GM23338 (cell line): ENCODE results near the gene ODAPH. TPM values are rescaled to one million over a fixed set of nuclear protein-coding genes. Genes with fewer than 3 reads are reported as not detected.

Source experiments
- ATAC-seq: fragments of 200-7000 bp; cut with Tn5 transposase; 3 replicates; pipeline ENCODE4 v1.9.1; 2020
- DNase-seq: peaks from one replicate; pipeline ENCODE4 v3.0.0-alpha.2; 2015; ENCODE audit warnings: low spot score
- H2AFZ ChIP-seq: fragments of 200-600 bp; sonication (generic); 2 replicates; pipeline ENCODE4 v1.8.0; 2016; ENCODE audit warnings: antibody characterized with exemption, mild to moderate bottlenecking, moderate library complexity
- H3F3A ChIP-seq: fragments of 200-600 bp; sonication (generic); replicated peaks from 2 replicates; pipeline ENCODE4 v1.8.0; 2017; ENCODE audit warnings: antibody characterized with exemption, mixed run types, low read depth
- H3K27ac ChIP-seq: fragments of 200-600 bp; sonication (generic); 2 replicates; pipeline ENCODE4 v1.6.1; 2016; ENCODE audit warnings: low read depth
- H3K27me3 ChIP-seq: fragments of 200-600 bp; sonication (generic); 2 replicates; pipeline ENCODE4 v1.8.0; 2016; ENCODE audit warnings: mild to moderate bottlenecking, mixed run types, moderate library complexity; ENCODE audit not compliant: insufficient read depth
- H3K36me3 ChIP-seq: fragments of 200-600 bp; sonication (generic); 2 replicates; pipeline ENCODE4 v1.8.0; 2016; ENCODE audit warnings: mild to moderate bottlenecking; ENCODE audit not compliant: insufficient read depth
- H3K4me1 ChIP-seq: fragments of 200-600 bp; sonication (generic); 2 replicates; pipeline ENCODE4 v1.8.0; 2016; ENCODE audit warnings: mild to moderate bottlenecking, moderate library complexity; ENCODE audit not compliant: insufficient read depth
- H3K4me2 ChIP-seq: fragments of 200-600 bp; sonication (generic); 2 replicates; pipeline ENCODE4 v1.7.1; 2017; ENCODE audit warnings: mixed run types
- H3K4me3 ChIP-seq: fragments of 200-600 bp; sonication (generic); 2 replicates; pipeline ENCODE4 v1.6.1; 2016; ENCODE audit warnings: mixed run types
- H3K79me2 ChIP-seq: fragments of 200-600 bp; sonication (generic); replicated peaks from 2 replicates; pipeline ENCODE4 v1.8.0; 2017; ENCODE audit warnings: mild to moderate bottlenecking; ENCODE audit not compliant: insufficient read depth
- H3K9me2 ChIP-seq: fragments of 200-600 bp; sonication (generic); 2 replicates; pipeline ENCODE4 v1.8.0; 2017; ENCODE audit not compliant: insufficient read depth
- H4K20me1 ChIP-seq: fragments of 200-600 bp; sonication (generic); replicated peaks from 2 replicates; pipeline ENCODE4 v1.8.0; 2017; ENCODE audit warnings: mild to moderate bottlenecking; ENCODE audit not compliant: insufficient read depth
- H3K27ac Mint-ChIP-seq: 2 replicates; pipeline ENCODE4 v1.8.0; 2020; ENCODE audit warnings: inconsistent platforms, mild to moderate bottlenecking, moderate library complexity, mixed read lengths
- H3K27me3 Mint-ChIP-seq: 3 replicates; pipeline ENCODE4 v1.8.0; 2022; ENCODE audit warnings: low read depth, mild to moderate bottlenecking, moderate library complexity, mixed read lengths, inconsistent platforms; ENCODE audit not compliant: insufficient read depth, poor library complexity
- H3K36me3 Mint-ChIP-seq: 3 replicates; pipeline ENCODE4 v1.8.0; 2021; ENCODE audit warnings: low read depth, mild to moderate bottlenecking, inconsistent platforms, moderate library complexity, mixed read lengths
- H3K4me1 Mint-ChIP-seq: 3 replicates; pipeline ENCODE4 v1.8.0; 2020; ENCODE audit warnings: mild to moderate bottlenecking, inconsistent platforms, mixed read lengths
- H3K4me3 Mint-ChIP-seq: 3 replicates; pipeline ENCODE4 v1.8.0; 2021; ENCODE audit warnings: moderate library complexity, mild to moderate bottlenecking, inconsistent platforms, mixed read lengths
- H3K9me3 Mint-ChIP-seq: 3 replicates; pipeline ENCODE4 v1.8.0; 2020; ENCODE audit warnings: moderate library complexity, mild to moderate bottlenecking, inconsistent platforms, mixed read lengths
- POLR2AphosphoS5 ChIP-seq: IDR thresholded peaks from 2 replicates; pipeline ENCODE4 v1.6.1; 2016; ENCODE audit warnings: antibody characterized with exemption, low read depth
- polyA plus RNA-seq: library from polyadenylated mRNA; unstranded; fragments of >200 nt; fragmentation: Nextera tagmentation; extraction: Ambion mirVana; gene quantifications from 2 replicates; pipeline ENCODE4 v1.2.1, GENCODE V29; 2016
- total RNA-seq: library from RNA; depleted of rRNA; stranded (reverse); fragments of >200 nt; shearing (Covaris generic); gene quantifications from 2 replicates; pipeline ENCODE4 v1.2.3, GENCODE V29; 2014; rRNA removed
- TF ChIP-seq, protein P1 (sequence below): fragments of 250-450 bp; sonication (Bioruptor Pico); IDR thresholded peaks from 2 replicates; pipeline ENCODE4 v1.5.0; 2020; ENCODE audit warnings: mild to moderate bottlenecking, moderate library complexity

The ODAPH gene
- total and polyA plus RNA-seq, 2 experiments from 2014 or later, result not detected

DNA sequence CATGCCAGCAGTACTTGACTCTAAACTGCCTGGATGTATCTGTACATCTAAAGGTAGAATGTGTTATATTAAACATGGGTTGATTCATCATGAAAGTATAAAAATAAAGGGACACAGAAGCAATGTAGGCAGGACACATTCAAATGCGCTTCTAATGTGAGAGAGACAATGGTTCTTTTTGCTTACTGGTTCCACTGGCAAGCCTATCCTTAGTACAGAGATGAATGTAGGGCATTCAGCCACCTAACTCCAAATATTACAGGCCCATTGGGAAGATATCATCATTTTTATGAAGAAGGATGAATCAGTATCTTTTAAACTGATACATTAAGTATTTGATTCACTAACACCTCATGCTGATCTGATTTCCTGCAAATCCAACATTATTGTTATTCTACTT is 56.4 kb downstream of the ODAPH start:
- Mint-ChIP-seq H3K27ac (no peak overlapping the region), H3K4me3 (no peak overlapping the region), H3K4me1 (no peaks in the 10 kb centered on the region), H3K36me3 (no peaks in the 10 kb centered on the region), H3K27me3 (no peaks in the 10 kb centered on the region), H3K9me3 (0 out of 3 replicates have a peak, but pooled peaks cover 3% of the 10 kb centered on the region)
- ATAC-seq (no peak), DNase-seq (no peak)
- Histone ChIP-seq H3F3A (no peaks in the 10 kb centered on the region), H3K4me1 (no peaks in the 10 kb centered on the region), H3K27me3 (no peaks in the 10 kb centered on the region), H3K4me3 (no peak overlapping the region), H3K36me3 (no peaks in the 10 kb centered on the region), H3K9me2 (no peaks in the 10 kb centered on the region), H3K27ac (no peak overlapping the region), H4K20me1 (no peaks in the 10 kb centered on the region), H3K79me2 (no peaks in the 10 kb centered on the region), H3K4me2 (no peak overlapping the region), H2AFZ (0 out of 2 replicates have a peak overlapping the region, but pooled peaks have one; percentile 28)
- TF ChIP-seq POLR2AphosphoS5, result no peak
- TF ChIP-seq, protein P1, sequence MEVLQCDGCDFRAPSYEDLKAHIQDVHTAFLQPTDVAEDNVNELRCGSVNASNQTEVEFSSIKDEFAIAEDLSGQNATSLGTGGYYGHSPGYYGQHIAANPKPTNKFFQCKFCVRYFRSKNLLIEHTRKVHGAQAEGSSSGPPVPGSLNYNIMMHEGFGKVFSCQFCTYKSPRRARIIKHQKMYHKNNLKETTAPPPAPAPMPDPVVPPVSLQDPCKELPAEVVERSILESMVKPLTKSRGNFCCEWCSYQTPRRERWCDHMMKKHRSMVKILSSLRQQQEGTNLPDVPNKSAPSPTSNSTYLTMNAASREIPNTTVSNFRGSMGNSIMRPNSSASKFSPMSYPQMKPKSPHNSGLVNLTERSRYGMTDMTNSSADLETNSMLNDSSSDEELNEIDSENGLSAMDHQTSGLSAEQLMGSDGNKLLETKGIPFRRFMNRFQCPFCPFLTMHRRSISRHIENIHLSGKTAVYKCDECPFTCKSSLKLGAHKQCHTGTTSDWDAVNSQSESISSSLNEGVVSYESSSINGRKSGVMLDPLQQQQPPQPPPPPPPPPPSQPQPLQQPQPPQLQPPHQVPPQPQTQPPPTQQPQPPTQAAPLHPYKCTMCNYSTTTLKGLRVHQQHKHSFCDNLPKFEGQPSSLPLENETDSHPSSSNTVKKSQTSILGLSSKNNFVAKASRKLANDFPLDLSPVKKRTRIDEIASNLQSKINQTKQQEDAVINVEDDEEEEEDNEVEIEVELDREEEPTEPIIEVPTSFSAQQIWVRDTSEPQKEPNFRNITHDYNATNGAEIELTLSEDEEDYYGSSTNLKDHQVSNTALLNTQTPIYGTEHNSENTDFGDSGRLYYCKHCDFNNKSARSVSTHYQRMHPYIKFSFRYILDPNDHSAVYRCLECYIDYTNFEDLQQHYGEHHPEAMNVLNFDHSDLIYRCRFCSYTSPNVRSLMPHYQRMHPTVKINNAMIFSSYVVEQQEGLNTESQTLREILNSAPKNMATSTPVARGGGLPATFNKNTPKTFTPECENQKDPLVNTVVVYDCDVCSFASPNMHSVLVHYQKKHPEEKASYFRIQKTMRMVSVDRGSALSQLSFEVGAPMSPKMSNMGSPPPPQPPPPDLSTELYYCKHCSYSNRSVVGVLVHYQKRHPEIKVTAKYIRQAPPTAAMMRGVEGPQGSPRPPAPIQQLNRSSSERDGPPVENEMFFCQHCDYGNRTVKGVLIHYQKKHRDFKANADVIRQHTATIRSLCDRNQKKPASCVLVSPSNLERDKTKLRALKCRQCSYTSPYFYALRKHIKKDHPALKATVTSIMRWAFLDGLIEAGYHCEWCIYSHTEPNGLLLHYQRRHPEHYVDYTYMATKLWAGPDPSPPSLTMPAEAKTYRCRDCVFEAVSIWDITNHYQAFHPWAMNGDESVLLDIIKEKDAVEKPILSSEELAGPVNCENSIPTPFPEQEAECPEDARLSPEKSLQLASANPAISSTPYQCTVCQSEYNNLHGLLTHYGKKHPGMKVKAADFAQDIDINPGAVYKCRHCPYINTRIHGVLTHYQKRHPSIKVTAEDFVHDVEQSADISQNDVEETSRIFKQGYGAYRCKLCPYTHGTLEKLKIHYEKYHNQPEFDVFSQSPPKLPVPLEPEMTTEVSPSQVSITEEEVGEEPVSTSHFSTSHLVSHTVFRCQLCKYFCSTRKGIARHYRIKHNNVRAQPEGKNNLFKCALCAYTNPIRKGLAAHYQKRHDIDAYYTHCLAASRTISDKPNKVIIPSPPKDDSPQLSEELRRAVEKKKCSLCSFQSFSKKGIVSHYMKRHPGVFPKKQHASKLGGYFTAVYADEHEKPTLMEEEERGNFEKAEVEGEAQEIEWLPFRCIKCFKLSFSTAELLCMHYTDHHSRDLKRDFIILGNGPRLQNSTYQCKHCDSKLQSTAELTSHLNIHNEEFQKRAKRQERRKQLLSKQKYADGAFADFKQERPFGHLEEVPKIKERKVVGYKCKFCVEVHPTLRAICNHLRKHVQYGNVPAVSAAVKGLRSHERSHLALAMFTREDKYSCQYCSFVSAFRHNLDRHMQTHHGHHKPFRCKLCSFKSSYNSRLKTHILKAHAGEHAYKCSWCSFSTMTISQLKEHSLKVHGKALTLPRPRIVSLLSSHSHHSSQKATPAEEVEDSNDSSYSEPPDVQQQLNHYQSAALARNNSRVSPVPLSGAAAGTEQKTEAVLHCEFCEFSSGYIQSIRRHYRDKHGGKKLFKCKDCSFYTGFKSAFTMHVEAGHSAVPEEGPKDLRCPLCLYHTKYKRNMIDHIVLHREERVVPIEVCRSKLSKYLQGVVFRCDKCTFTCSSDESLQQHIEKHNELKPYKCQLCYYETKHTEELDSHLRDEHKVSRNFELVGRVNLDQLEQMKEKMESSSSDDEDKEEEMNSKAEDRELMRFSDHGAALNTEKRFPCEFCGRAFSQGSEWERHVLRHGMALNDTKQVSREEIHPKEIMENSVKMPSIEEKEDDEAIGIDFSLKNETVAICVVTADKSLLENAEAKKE (CRISPR knock-in tag), result no peak

Other genes starting within 250 kb of the ODAPH start
- gene RCHY1, start 41.7 kb upstream of the ODAPH start, total RNA-seq, result 42.9 and 50.9 TPM in 2 replicates
- 43.8 and 46.5 TPM in 2 replicates for gene RCHY1, start 41.7 kb upstream of the ODAPH start, polyA plus RNA-seq
- 15.2 and 16.2 TPM in 2 replicates for gene THAP6, start 41.6 kb upstream of the ODAPH start, total RNA-seq
- gene THAP6, start 41.6 kb upstream of the ODAPH start, polyA plus RNA-seq, result 7.4 and 9.0 TPM in 2 replicates
- gene CDKL2, start 74.5 kb downstream of the ODAPH start, total RNA-seq, result 1.7 and 1.8 TPM in 2 replicates
- 2.0 and 3.1 TPM in 2 replicates for gene CDKL2, start 74.5 kb downstream of the ODAPH start, polyA plus RNA-seq
- 411 and 435 TPM in 2 replicates for gene G3BP2, start 117.3 kb downstream of the ODAPH start, total RNA-seq
- 94.5 and 103 TPM in 2 replicates for gene G3BP2, start 117.3 kb downstream of the ODAPH start, polyA plus RNA-seq
- 241 and 277 TPM in 2 replicates for gene USO1, start 168.5 kb downstream of the ODAPH start, total RNA-seq
- gene USO1, start 168.5 kb downstream of the ODAPH start, polyA plus RNA-seq, result 98.5 and 113 TPM in 2 replicates